Lower leg skin (tissue), 4 donors: Measurements from ENCODE around the gene NPIPB12. TPM values are rescaled to one million over a fixed set of nuclear protein-coding genes. Genes with fewer than 3 reads are reported as not detected.
"Not testable (repeated sequence)": the region's sequence is repeated elsewhere in the genome, so short reads cannot be mapped to it uniquely, and the experiment has no call there.

Experiments
- DNase-seq, 2 donors: peaks; one replicate each; pipeline ENCODE4 v3.0.0-alpha.2; 2019; ENCODE audit warnings: low spot score in 2 of 2
- H3K4me3 ChIP-seq: fragments of 200-600 bp; sonication (generic); 2 replicates; pipeline ENCODE4 v1.5.1; 2017; ENCODE audit warnings: mild to moderate bottlenecking, low read depth; ENCODE audit not compliant: poor library complexity, severe bottlenecking
- WGBS, 2 donors: methylation state at CpG; one replicate each; pipeline ENCODE4 v1.1.5; 2018; 5-methylcytosine and 5-hydroxymethylcytosine counted together
- intact Hi-C: fragments of 100-400 bp; cut with DNase I; formaldehyde crosslinking; loops from one replicate; pipeline ENCODE4 v1.15.0; 2023; ENCODE audit warnings: low total_unique reads
- total RNA-seq, 4 donors: library from RNA; depleted of rRNA; stranded (reverse); fragments of >200 nt; gene quantifications; one replicate each; pipeline ENCODE4 v1.1.0, GENCODE V29; 2016

Gene NPIPB12
- 10 to 100 TPM; 37.6 to 64.2 (median 53.1) TPM for total RNA-seq

DNA sequence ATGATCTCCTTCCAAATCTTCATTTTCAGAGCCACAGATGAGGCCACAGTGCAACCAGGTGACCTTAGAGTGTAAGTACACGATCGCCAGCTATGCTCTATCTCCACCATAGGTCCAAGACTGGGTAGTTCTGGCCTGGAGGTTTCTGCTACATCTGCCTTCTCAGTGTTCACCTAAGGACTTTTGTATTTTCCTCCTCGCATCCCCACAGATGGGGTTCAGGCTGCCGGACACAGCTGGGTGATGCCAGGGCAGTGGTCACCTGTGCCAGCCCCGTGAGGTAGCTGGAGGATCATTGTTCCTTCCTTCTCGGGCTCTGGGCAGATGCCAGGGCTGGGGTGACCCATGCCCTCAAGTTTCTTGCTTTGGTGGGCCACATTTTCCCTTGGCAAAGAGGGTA lies at the start of gene NPIPB12:
NPIPB12 (minus strand) TSS at position 101 of the 400 bp plus-strand sequence.
- intact Hi-C loops, DNase-seq, H3K4me3 ChIP-seq: not testable (repeated sequence)
- no CpG with 5 or more reads among the region's 6 CpGs for WGBS, 2 donors

DNA sequence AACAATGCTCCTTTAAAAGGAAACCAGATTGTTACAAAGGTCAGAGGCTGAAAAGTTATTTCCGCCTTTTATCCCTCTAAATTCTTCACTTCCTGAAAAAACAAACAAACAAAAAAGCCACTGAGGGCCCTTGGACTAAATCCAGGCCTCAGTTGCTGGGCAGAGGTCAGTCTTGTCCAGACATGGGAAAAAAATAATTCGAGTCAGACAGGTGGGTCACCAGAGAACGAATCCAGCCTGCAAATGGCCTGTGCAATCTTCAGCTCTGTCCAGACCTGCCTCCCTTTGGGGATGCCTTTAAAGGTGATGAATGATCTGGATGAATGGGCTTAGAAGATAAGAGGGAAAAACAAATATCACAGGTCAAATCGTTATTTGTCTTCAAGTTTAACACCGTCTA lies 15.3 kb upstream of the NPIPB12 start:
- DNase-seq, intact Hi-C loops, H3K4me3 ChIP-seq: not testable (repeated sequence)
- no CpG with 5 or more reads among the region's 5 CpGs for WGBS, 2 donors

DNA sequence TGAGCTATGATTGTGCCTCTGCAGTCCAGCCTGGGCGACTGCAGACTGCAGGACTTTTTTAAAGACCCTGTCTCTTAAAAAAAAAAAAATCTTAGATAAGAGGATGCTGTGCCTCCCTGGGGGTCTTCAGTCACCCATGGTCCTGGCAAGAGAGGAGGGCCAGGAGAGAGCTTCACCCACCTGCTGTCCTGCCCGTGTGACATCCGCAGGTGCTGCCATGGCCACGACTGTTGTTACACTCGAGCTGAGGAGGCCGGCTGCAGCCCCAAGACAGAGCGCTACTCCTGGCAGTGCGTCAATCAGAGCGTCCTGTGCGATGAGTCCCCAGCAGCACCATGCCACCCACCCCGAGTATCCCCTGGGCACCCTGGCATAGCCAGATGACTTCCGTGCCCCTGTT lies 23.9 kb downstream of the NPIPB12 start:
- DNase-seq, result peak; percentile 13 to 56
- intact Hi-C loops, H3K4me3 ChIP-seq: not testable (repeated sequence)
- WGBS, 2 donors, result 80% methylated on average over 6 of the region's 12 CpGs; no CpG with 5 or more reads in 1 of the 2 donors

DNA sequence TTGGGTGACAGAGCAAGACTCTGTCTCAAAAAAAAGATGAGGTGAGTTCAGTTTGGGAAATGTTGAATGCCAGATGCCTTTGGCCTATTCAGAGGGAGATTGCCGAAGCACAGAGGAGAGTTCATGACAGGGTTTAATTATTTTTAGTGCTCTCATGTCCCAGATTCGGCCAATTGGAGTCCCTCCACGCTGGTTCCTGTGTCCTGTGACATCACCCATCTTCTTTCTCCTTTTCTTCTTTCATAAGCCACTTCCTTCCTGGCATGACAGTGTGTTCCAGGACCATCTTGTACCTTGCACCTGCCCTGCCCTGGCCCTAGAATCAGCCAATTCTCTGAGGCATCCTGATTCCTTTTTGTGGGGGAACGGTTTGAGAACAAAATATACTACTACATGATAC lies 34.1 kb downstream of the NPIPB12 start:
- intact Hi-C loops, H3K4me3 ChIP-seq, DNase-seq: not testable (repeated sequence)
- no CpG with 5 or more reads among the region's 4 CpGs for WGBS, 2 donors

DNA sequence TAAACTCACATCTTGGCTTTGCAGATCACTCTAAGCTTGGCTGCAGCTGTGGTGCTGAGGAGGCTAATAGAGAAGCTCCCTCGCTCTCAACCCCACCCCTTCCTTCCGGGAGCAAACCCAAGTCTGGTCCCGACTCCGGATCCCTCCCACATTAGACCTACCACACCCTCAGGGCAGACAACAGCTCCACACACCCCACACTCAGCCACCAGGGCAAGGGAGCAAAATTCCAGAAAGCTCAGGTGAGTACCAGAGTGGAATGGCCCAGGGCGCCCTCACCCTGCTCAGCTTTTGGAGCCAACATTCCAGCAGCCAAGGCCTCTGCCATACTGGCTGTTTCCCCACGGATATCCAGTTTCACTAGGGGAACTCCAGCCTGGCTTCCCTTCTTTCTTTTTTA lies 36.5 kb downstream of the NPIPB12 start:
- peak; percentile 92 to 93 for DNase-seq
- intact Hi-C loops, H3K4me3 ChIP-seq: not testable (repeated sequence)
- 1 to 17% methylated on average over 5 to 6 of the region's 6 CpGs for WGBS, 2 donors

DNA sequence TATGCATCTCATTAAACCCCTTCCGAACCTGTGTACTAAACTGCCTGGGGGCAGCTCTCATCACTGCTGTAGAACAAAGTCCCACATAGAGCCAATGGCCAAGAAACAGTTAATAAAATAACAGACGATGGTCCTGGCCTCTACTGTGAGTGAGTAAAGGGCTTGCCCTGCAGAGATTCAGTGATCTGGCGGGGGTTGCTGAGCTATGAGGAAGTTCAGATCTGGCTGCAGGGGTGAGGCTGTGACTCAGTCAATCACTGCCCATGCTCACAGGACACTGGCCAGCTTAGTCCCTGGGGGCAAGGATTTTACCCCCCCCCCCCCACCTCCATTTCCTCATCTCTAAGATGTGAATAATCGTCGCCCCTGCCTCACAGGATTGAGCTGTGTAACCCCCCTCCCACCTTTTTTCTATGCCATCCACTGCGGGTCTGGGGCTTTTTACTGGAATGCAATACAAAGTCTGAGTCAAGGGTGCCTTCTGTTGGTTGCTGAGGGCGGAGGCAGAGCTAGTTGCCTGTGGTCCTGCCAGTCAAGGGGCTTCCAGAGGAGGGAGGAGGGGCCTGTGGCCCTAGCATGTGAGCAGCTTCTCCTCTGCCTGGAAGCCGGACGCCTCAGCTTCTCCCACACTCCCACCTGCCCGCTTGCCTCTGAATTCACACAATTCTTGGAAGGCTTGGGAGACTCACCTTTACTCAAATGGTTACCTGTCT lies 38.4 kb downstream of the NPIPB12 start:
- DNase-seq, intact Hi-C loops, H3K4me3 ChIP-seq: not testable (repeated sequence)
- WGBS, 2 donors, result no CpG with 5 or more reads among the region's 10 CpGs

DNA sequence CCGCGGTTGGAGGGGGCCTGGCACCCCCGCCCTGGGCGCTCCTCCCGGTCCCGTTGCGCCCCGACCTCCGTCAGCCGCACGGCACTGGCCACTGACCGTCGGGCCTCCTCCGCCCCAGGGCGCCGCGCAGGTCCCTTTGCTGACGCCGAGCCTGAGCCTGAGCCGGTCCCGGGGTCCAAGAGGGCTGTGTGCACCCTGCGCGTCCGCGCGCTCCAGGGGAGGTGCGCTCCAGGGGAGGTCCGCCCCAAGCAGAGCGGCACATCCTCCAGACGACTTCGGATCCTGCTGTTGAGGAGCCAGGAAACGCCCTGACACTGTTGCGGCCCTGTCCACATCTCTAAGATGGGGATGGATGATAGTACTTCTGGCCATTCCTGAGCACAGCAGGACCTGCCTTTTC lies 39.3 kb downstream of the NPIPB12 start:
- intact Hi-C loops, DNase-seq, H3K4me3 ChIP-seq: not testable (repeated sequence)
- WGBS, 2 donors, result no CpG with 5 or more reads among the region's 33 CpGs

DNA sequence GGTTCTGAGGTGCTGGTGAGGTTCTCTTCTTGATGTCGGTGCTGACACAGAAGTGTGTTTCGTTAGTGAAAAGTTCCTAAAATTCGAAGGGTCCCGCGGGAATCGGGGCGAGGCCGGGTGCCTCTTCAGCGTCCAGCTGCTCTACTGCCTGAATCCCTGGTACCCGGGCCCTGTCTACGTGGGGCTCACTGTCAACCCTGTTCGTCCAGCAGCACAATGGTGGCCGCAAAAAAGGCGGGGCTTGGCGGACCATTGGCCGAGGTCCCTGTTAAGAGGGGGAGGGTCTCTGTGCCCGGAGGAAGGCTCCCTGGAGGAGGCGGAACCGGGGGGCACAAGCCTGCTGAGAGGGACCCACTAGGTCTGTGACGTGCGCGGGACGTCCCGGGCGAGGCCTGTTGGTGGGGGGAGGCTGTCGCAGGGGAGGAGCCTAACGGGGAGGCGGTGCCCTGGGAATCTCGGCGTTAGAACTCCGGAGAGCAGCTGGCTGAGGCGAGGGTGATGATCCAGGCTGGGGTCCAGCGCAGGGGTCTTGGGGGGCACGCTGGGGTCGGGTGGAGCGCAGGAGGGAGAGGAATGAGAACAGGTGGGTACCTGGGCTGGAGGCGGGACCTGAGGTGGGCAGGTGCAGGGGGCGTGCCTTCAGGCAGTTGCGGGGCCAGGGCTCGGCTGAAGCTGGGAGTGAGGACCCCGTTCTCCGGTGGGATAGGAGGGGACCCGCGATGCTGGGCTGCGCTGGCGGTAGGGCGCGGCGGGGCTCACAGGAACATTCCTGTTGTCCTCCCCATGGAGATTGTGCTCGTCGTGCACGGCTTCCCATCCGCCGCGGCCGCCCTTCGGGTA lies 40.0 kb downstream of the NPIPB12 start:
- H3K4me3 ChIP-seq, DNase-seq, intact Hi-C loops: not testable (repeated sequence)
- WGBS, 2 donors, result no CpG with 5 or more reads among the region's 57 CpGs

DNA sequence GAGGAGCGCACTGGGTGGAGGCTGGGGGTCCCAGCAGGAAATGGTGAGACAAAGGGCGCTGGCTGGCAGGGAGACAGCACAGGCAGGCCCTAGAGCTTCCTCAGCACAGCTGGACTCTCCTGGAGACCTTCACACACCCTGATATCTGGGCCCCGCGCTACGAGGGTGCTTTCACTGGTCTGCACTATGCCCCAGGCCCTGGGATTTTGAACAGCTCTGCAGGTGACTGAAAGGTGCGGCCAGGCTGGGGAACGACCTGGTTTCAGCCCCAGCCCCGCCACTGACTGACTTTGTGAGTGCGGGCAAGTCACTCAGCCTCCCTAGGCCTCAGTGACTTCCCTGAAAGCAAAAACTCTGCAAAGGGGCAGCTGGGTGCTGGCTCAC lies 45.6 kb downstream of the NPIPB12 start:
- DNase-seq, intact Hi-C loops, H3K4me3 ChIP-seq: not testable (repeated sequence)
- WGBS, 2 donors, result no CpG with 5 or more reads among the region's 9 CpGs

DNA sequence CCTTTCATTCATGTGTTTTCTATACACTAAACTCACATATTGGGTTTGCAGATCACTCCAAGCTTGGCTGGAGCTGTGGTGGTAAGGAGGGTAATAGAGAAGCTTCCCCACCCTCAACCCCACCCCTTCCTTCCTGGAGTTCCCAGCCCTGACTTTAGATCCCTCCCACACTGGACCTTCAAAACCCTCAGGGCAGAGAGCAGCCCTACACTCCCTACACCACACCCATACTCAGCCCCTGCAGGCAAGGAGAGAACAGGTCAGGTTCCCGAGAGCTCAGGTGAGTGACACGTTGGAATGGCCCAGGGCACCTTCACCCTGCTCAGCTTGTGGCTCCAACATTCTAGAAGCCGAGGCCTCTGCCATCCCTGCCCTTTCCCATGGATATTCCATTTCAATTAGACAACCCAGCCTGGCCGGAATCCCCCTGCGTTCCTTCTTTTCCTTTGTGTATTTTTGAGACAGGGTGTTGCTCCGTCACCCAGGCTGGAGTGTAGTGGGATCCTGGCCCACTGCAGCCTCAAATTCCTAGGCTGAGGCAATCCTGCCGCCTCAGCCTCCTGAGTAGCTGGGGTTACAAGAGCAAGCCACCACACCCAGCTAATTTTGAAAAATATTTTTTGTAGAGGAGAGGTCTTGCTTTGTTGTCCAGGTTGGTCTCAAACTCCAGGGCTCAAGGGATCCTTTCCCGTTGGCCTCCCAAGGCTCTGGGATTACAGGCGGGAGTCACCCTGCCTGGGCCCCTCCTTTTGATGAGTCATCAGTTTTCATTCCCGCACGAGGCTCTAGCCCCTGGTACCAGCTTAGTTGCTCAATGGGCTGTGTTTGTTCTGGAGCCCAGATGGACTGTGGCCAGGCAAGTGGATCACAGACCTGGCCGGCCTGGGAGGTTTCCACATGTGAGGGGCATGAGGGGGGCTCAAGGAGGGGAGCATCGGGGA lies 46.2 kb downstream of the NPIPB12 start, which contains the start of gene SULT1A4:
SULT1A4 (plus strand) TSS at position 208 of the 941 bp plus-strand sequence. CDS start 1,473 bp downstream, outside the sequence.
- WGBS, 2 donors, result no CpG with 5 or more reads among the region's 13 CpGs
- intact Hi-C loops, H3K4me3 ChIP-seq, DNase-seq: not testable (repeated sequence)

DNA sequence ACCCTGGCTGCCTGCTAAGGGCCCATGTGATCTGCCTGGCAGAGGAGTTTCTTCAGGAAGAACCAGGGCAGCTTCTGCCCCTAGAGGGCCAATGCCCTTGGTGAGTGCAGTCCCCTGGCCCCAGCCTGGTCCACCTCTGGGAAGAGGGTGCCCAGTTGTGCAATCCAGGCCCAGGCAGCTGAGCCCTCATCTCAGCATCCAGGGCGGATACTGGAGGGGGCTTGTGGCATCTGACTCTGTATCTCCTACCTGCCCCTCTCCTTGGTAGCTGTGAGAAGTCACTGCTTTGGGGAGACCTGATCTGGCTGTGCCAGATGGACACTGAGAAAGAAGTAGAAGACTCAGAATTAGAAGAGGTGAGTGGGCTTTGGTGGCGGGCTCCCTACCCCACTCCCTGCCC lies 48.5 kb downstream of the NPIPB12 start:
- no CpG with 5 or more reads among the region's 2 CpGs for WGBS, 2 donors
- H3K4me3 ChIP-seq, intact Hi-C loops: not testable (repeated sequence)
- DNase-seq, result peak in 1 of 2 donors; percentile 18

DNA sequence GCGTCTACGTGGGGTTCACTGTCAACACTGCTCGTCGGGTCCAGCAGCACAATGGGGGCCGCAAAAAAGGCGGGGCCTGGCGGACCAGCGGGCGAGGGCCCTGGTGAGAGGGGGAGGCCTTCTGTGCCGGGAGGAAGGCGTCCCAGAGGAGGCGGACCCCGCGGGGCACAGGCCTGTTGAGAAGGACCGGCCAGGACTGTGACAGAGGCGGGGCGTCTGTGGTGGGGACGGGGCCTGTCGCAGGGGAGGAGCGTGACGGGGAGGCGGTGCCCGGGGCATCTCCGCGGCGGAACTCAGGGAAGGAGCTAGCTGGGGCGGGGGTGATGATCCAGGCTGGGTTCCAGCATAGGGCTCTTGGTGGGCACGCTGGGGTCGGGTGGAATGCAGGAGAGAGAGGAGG lies 51.4 kb downstream of the NPIPB12 start:
- intact Hi-C loops, DNase-seq, H3K4me3 ChIP-seq: not testable (repeated sequence)
- WGBS, 2 donors, result no CpG with 5 or more reads among the region's 29 CpGs

DNA sequence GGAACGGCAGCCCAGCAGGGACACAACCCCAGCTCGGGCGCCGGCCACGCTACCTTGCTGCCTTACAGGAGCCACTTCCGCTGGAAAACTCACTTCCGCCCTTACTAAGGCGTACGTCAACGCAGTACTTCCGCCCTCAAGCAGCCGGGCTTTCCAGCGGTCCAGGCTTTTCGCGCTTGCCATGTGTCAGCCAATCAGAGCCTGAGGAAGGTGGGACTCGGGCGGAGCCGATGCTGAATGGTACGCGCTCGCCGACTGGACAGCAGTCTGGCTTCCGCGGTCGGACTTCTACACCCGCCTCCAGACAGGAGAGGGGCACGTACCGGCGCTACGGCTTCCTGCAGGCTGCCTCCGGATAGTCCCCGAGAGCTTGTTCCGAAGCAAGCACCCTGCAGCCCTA lies 51.9 kb downstream of the NPIPB12 start, which contains the start of the genes BOLA2 and SLX1B:
BOLA2 (minus strand) TSS at position 83 of the 400 bp plus-strand sequence. CDS start 98 bp downstream, outside the sequence.
SLX1B (plus strand) TSS at position 265 of the 400 bp plus-strand sequence.
- intact Hi-C loops, H3K4me3 ChIP-seq, DNase-seq: not testable (repeated sequence)
- no CpG with 5 or more reads among the region's 33 CpGs for WGBS, 2 donors

DNA sequence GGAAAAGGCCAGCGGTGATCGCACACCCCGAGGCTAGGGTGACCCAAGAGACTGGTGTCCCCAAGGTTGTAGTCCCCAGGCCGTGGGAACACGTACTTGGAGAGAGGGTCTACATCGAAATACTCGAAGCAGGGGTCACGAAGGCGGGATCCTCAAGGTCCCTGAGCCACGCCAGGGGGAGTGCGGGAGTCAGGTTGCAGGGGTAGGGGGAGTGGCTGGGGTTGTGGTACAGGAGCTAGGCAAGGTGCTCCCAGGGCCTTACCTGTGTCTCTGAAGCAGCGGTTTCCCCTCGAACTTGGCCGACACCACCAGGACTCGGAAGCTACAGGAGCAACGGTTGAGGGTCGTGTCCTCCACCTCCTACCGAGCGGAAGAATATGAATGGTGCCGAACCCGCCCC lies 52.5 kb downstream of the NPIPB12 start:
- intact Hi-C loops, DNase-seq, H3K4me3 ChIP-seq: not testable (repeated sequence)
- WGBS, 2 donors, result no CpG with 5 or more reads among the region's 21 CpGs
